ENCODE data around the gene SFMBT2. TPM values are rescaled to one million over a fixed set of nuclear protein-coding genes. Genes with fewer than 3 reads are reported as not detected.

The SFMBT2 gene
- total and polyA plus RNA-seq, 2 experiments from 2014 or later, result 4.3 to 5.9 TPM

- H3K27me3 ChIP-seq, result no peaks in the 10 kb centered on the region
- H3K9me3 ChIP-seq (ENCODE audit: low read depth), result no peaks in the 10 kb centered on the region
- no peak for DNase-seq (ENCODE audit: low read depth in 1 of 2, low spot score in 1 of 2)
- TF ChIP-seq CTCF (IDR thresholded peaks at IDR 0.05; ENCODE audit: low read depth, low read length), result no peak
- no peak overlapping the region for H3K4me3 ChIP-seq
- H3K36me3 ChIP-seq, result no peaks in the 10 kb centered on the region
- no peaks in the 10 kb centered on the region for H3K4me1 ChIP-seq (ENCODE audit: low read depth)
- no peak overlapping the region for H3K27ac ChIP-seq
These were observed 171.4 kb downstream of the SFMBT2 start for GRCh38 chr10:7239312-7239985.

GRCh38 chr10:7235376-7235775 is 175.5 kb downstream of the SFMBT2 start:
- Histone ChIP-seq H3K9me3 (ENCODE audit: low read depth) (no peaks in the 10 kb centered on the region), H3K4me1 (ENCODE audit: low read depth) (peaks cover 6% of the 10 kb centered on the region), H3K4me3 (no peak overlapping the region), H3K27me3 (no peaks in the 10 kb centered on the region), H3K27ac (no peak overlapping the region), H3K36me3 (no peaks in the 10 kb centered on the region)
- no peak for TF ChIP-seq CTCF (IDR thresholded peaks at IDR 0.05; ENCODE audit: low read depth, low read length)
- no peak for DNase-seq (ENCODE audit: low read depth in 1 of 2, low spot score in 1 of 2)

- Histone ChIP-seq H3K27me3 (no peaks in the 10 kb centered on the region), H3K4me3 (no peak overlapping the region), H3K9me3 (ENCODE audit: low read depth) (no peaks in the 10 kb centered on the region), H3K4me1 (ENCODE audit: low read depth) (peaks cover 6% of the 10 kb centered on the region), H3K27ac (no peak overlapping the region), H3K36me3 (no peaks in the 10 kb centered on the region)
- no peak for DNase-seq (ENCODE audit: low read depth in 1 of 2, low spot score in 1 of 2)
- TF ChIP-seq CTCF (IDR thresholded peaks at IDR 0.05; ENCODE audit: low read depth, low read length), result no peak
These were observed 176.7 kb downstream of the SFMBT2 start for GRCh38 chr10:7234109-7234508.

- Histone ChIP-seq H3K27ac (no peak overlapping the region), H3K4me3 (no peak overlapping the region), H3K4me1 (ENCODE audit: low read depth) (peaks cover 6% of the 10 kb centered on the region), H3K36me3 (no peaks in the 10 kb centered on the region), H3K9me3 (ENCODE audit: low read depth) (no peaks in the 10 kb centered on the region), H3K27me3 (no peaks in the 10 kb centered on the region)
- DNase-seq (ENCODE audit: low read depth in 1 of 2, low spot score in 1 of 2), result no peak
- TF ChIP-seq CTCF (IDR thresholded peaks at IDR 0.05; ENCODE audit: low read depth, low read length), result no peak
These were observed 177.4 kb downstream of the SFMBT2 start for GRCh38 chr10:7233259-7233991.

GRCh38 chr10:7231509-7232414 is 179.1 kb downstream of the SFMBT2 start:
- Histone ChIP-seq H3K27ac (no peak overlapping the region), H3K27me3 (no peaks in the 10 kb centered on the region), H3K4me3 (no peak overlapping the region), H3K36me3 (no peaks in the 10 kb centered on the region), H3K9me3 (ENCODE audit: low read depth) (no peaks in the 10 kb centered on the region), H3K4me1 (ENCODE audit: low read depth) (peaks cover 6% of the 10 kb centered on the region)
- DNase-seq (ENCODE audit: low read depth in 1 of 2, low spot score in 1 of 2), result no peak
- no peak for TF ChIP-seq CTCF (IDR thresholded peaks at IDR 0.05; ENCODE audit: low read depth, low read length)
